Fibroblast of lung (primary cell): ENCODE measurements around the gene CDS1.

Experiments
- CTCF ChIP-seq, 2 donors: IDR thresholded peaks in 1 of 2; conservative IDR thresholded peaks in 1 of 2; 1 replicate in 1 of 2; 2 replicates in 1 of 2; pipeline ENCODE4 v1.5.1; 2011 to 2012; ENCODE audit warnings: low read length in 2 of 2, control low read depth in 1 of 2, inconsistent platforms in 1 of 2, low read depth in 1 of 2, mild to moderate bottlenecking in 1 of 2
- EZH2 ChIP-seq: IDR thresholded peaks from 2 replicates; pipeline ENCODE4 v1.5.1; 2012; ENCODE audit warnings: low read length, control low read depth, mild to moderate bottlenecking; ENCODE audit errors: missing control alignments

- TF ChIP-seq EZH2 (no peak), CTCF (conservative IDR thresholded peaks at IDR 0.05 in 1 of 2, IDR thresholded peaks at IDR 0.05 in 1 of 2; ENCODE audit: low read depth in 1 of 2, low read length in 2 of 2) (no peak)
Measured at GRCh38 chr4:84565951-84566350, 17.0 kb upstream of the CDS1 start.
